Stimulated activated CD4-positive, alpha-beta T cell treated with anti-CD3 and anti-CD28 coated beads, Interleukin-2, amount 100 ng/mL, for 48 hours (primary cell): Measurements from ENCODE around the gene NFATC3.

Source experiments
- DNase-seq, 2 donors: peaks; one replicate each; pipeline ENCODE4 v3.0.0-alpha.2; 2020

NFATC3 gene

GRCh38 chr16:68190736-68191510, 105.8 kb downstream of the NFATC3 start:
- DNase-seq: no peak

- no peak for DNase-seq
These were observed 109.1 kb downstream of the NFATC3 start for GRCh38 chr16:68194251-68194650.

- no peak for DNase-seq
These were observed 112.1 kb downstream of the NFATC3 start for GRCh38 chr16:68197250-68197649.

GRCh38 chr16:68200088-68200783, 115.1 kb downstream of the NFATC3 start:
- no peak for DNase-seq

GRCh38 chr16:68202091-68202519, 116.9 kb downstream of the NFATC3 start:
- DNase-seq: no peak

GRCh38 chr16:68206245-68206644, 121.1 kb downstream of the NFATC3 start:
- no peak for DNase-seq

- DNase-seq: no peak
These were observed 129.6 kb downstream of the NFATC3 start for GRCh38 chr16:68214726-68215125.

- DNase-seq: no peak
These were observed 130.1 kb downstream of the NFATC3 start for GRCh38 chr16:68215302-68215701.

GRCh38 chr16:68216240-68216639, 131.1 kb downstream of the NFATC3 start:
- DNase-seq: no peak

- no peak for DNase-seq
These were observed 132.3 kb downstream of the NFATC3 start for GRCh38 chr16:68217506-68217905.

- DNase-seq: no peak
These were observed 134.7 kb downstream of the NFATC3 start for GRCh38 chr16:68219725-68220351.

GRCh38 chr16:68223072-68223471, 137.9 kb downstream of the NFATC3 start:
- DNase-seq: no peak

- no peak for DNase-seq
These were observed 140.9 kb downstream of the NFATC3 start for GRCh38 chr16:68226116-68226515.

- no peak for DNase-seq
These were observed 142.1 kb downstream of the NFATC3 start for GRCh38 chr16:68227183-68227793.

GRCh38 chr16:68227850-68228553, 142.8 kb downstream of the NFATC3 start:
- no peak for DNase-seq

GRCh38 chr16:68228652-68229051, 143.5 kb downstream of the NFATC3 start:
- DNase-seq: no peak

GRCh38 chr16:68229431-68230175, 144.4 kb downstream of the NFATC3 start:
- DNase-seq: peak in 1 of 2 donors; percentile 41

- DNase-seq: no peak
These were observed 145.0 kb downstream of the NFATC3 start for GRCh38 chr16:68230176-68230571.

- no peak for DNase-seq
These were observed 145.8 kb downstream of the NFATC3 start for GRCh38 chr16:68230956-68231355.

- DNase-seq: no peak
These were observed 146.4 kb downstream of the NFATC3 start for GRCh38 chr16:68231384-68232136.

GRCh38 chr16:68232335-68232734, 147.2 kb downstream of the NFATC3 start:
- no peak for DNase-seq
